ENCODE results near the gene RETREG1.

DNA sequence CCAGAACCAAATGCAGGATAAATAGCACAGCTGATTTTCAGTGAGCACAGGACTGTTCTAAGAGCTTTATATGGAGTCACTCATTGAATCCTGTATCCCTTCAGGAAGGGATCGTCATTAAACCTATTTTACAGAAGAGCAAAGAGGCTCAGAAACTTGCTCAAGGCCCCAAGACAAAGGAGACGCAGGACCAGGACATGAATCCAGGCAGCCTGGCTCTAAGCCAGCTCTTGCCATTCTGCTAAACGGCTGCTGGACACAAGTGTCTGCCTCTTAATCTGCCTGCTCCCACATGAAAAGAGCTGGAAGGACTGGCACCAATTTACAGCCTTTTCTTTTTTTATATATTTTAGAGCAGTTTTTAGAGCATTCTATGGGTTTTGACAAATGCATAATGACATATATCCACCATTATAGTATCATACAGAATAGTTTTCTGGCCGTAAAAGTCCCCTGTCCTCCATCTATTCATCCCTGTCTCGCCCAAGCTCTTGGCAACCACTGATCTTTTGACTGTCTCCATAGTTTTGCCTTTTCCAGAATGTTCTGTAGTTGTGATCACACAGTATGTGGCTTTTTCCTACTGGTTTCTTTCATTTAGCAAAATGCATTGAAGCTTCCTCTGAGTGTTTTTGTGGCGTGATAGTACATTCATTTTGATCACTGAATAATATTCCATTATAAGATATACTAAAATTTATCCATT is 37.5 kb downstream of the RETREG1 start:
- TF ChIP-seq, protein P1, sequence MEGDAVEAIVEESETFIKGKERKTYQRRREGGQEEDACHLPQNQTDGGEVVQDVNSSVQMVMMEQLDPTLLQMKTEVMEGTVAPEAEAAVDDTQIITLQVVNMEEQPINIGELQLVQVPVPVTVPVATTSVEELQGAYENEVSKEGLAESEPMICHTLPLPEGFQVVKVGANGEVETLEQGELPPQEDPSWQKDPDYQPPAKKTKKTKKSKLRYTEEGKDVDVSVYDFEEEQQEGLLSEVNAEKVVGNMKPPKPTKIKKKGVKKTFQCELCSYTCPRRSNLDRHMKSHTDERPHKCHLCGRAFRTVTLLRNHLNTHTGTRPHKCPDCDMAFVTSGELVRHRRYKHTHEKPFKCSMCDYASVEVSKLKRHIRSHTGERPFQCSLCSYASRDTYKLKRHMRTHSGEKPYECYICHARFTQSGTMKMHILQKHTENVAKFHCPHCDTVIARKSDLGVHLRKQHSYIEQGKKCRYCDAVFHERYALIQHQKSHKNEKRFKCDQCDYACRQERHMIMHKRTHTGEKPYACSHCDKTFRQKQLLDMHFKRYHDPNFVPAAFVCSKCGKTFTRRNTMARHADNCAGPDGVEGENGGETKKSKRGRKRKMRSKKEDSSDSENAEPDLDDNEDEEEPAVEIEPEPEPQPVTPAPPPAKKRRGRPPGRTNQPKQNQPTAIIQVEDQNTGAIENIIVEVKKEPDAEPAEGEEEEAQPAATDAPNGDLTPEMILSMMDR (IDR thresholded peaks at IDR 0.05): no peak
- TF ChIP-seq POLR2A (IDR thresholded peaks at IDR 0.05): no peak

Data from lower leg skin (tissue), 3 donors.